GM23338 (cell line): ENCODE results near the gene NKAIN2. TPM values are rescaled to one million over a fixed set of nuclear protein-coding genes. Genes with fewer than 3 reads are reported as not detected.

Source experiments
- ATAC-seq: fragments of 200-7000 bp; cut with Tn5 transposase; 3 replicates; pipeline ENCODE4 v1.9.1; 2020
- DNase-seq: peaks from one replicate; pipeline ENCODE4 v3.0.0-alpha.2; 2015; ENCODE audit warnings: low spot score
- H2AFZ ChIP-seq: fragments of 200-600 bp; sonication (generic); 2 replicates; pipeline ENCODE4 v1.8.0; 2016; ENCODE audit warnings: antibody characterized with exemption, mild to moderate bottlenecking, moderate library complexity
- H3F3A ChIP-seq: fragments of 200-600 bp; sonication (generic); replicated peaks from 2 replicates; pipeline ENCODE4 v1.8.0; 2017; ENCODE audit warnings: antibody characterized with exemption, mixed run types, low read depth
- H3K27ac ChIP-seq: fragments of 200-600 bp; sonication (generic); 2 replicates; pipeline ENCODE4 v1.6.1; 2016; ENCODE audit warnings: low read depth
- H3K27me3 ChIP-seq: fragments of 200-600 bp; sonication (generic); 2 replicates; pipeline ENCODE4 v1.8.0; 2016; ENCODE audit warnings: mild to moderate bottlenecking, mixed run types, moderate library complexity; ENCODE audit not compliant: insufficient read depth
- H3K36me3 ChIP-seq: fragments of 200-600 bp; sonication (generic); 2 replicates; pipeline ENCODE4 v1.8.0; 2016; ENCODE audit warnings: mild to moderate bottlenecking; ENCODE audit not compliant: insufficient read depth
- H3K4me1 ChIP-seq: fragments of 200-600 bp; sonication (generic); 2 replicates; pipeline ENCODE4 v1.8.0; 2016; ENCODE audit warnings: mild to moderate bottlenecking, moderate library complexity; ENCODE audit not compliant: insufficient read depth
- H3K4me2 ChIP-seq: fragments of 200-600 bp; sonication (generic); 2 replicates; pipeline ENCODE4 v1.7.1; 2017; ENCODE audit warnings: mixed run types
- H3K4me3 ChIP-seq: fragments of 200-600 bp; sonication (generic); 2 replicates; pipeline ENCODE4 v1.6.1; 2016; ENCODE audit warnings: mixed run types
- H3K79me2 ChIP-seq: fragments of 200-600 bp; sonication (generic); replicated peaks from 2 replicates; pipeline ENCODE4 v1.8.0; 2017; ENCODE audit warnings: mild to moderate bottlenecking; ENCODE audit not compliant: insufficient read depth
- H3K9me2 ChIP-seq: fragments of 200-600 bp; sonication (generic); 2 replicates; pipeline ENCODE4 v1.8.0; 2017; ENCODE audit not compliant: insufficient read depth
- H4K20me1 ChIP-seq: fragments of 200-600 bp; sonication (generic); replicated peaks from 2 replicates; pipeline ENCODE4 v1.8.0; 2017; ENCODE audit warnings: mild to moderate bottlenecking; ENCODE audit not compliant: insufficient read depth
- H3K27ac Mint-ChIP-seq: 2 replicates; pipeline ENCODE4 v1.8.0; 2020; ENCODE audit warnings: inconsistent platforms, mild to moderate bottlenecking, moderate library complexity, mixed read lengths
- H3K27me3 Mint-ChIP-seq: 3 replicates; pipeline ENCODE4 v1.8.0; 2022; ENCODE audit warnings: low read depth, mild to moderate bottlenecking, moderate library complexity, mixed read lengths, inconsistent platforms; ENCODE audit not compliant: insufficient read depth, poor library complexity
- H3K36me3 Mint-ChIP-seq: 3 replicates; pipeline ENCODE4 v1.8.0; 2021; ENCODE audit warnings: low read depth, mild to moderate bottlenecking, inconsistent platforms, moderate library complexity, mixed read lengths
- H3K4me1 Mint-ChIP-seq: 3 replicates; pipeline ENCODE4 v1.8.0; 2020; ENCODE audit warnings: mild to moderate bottlenecking, inconsistent platforms, mixed read lengths
- H3K4me3 Mint-ChIP-seq: 3 replicates; pipeline ENCODE4 v1.8.0; 2021; ENCODE audit warnings: moderate library complexity, mild to moderate bottlenecking, inconsistent platforms, mixed read lengths
- H3K9me3 Mint-ChIP-seq: 3 replicates; pipeline ENCODE4 v1.8.0; 2020; ENCODE audit warnings: moderate library complexity, mild to moderate bottlenecking, inconsistent platforms, mixed read lengths
- CREB1 ChIP-seq: fragments of 250-450 bp; sonication (Bioruptor Pico); IDR thresholded peaks from 2 replicates; pipeline ENCODE4 v1.5.0; 2020; ENCODE audit warnings: low read depth, mild to moderate bottlenecking, moderate library complexity
- CTCF ChIP-seq, 2 experiments: fragments of 200-600 bp in 1 of 2; sonication (generic) in 1 of 2; conservative IDR thresholded peaks; 2 replicates each; pipeline versions ENCODE4 v1.5.1 to v1.6.1; 2016 to 2017; ENCODE audit warnings: antibody characterized with exemption in 2 of 2, low read depth in 2 of 2, mild to moderate bottlenecking in 2 of 2, moderate library complexity in 1 of 2
- ETS1 ChIP-seq: IDR thresholded peaks from 2 replicates; pipeline ENCODE4 v1.6.1; 2016; ENCODE audit warnings: antibody characterized with exemption
- EZH2 ChIP-seq: fragments of 200-600 bp; sonication (generic); IDR thresholded peaks from one replicate; pipeline ENCODE4 v1.8.0; 2017; ENCODE audit warnings: antibody characterized with exemption, mild to moderate bottlenecking, low read depth; ENCODE audit not compliant: unreplicated experiment
- EZH2phosphoT487 ChIP-seq: fragments of 200-600 bp; sonication (generic); IDR thresholded peaks from one replicate; pipeline ENCODE4 v1.8.1; 2018; ENCODE audit warnings: antibody characterized with exemption; ENCODE audit not compliant: unreplicated experiment
- NANOG ChIP-seq: IDR thresholded peaks from 2 replicates; pipeline ENCODE4 v1.6.1; 2016; ENCODE audit warnings: antibody characterized with exemption, borderline replicate concordance
- STAT1 ChIP-seq: IDR thresholded peaks from one replicate; pipeline ENCODE4 v1.6.1; 2016; ENCODE audit warnings: antibody characterized with exemption; ENCODE audit not compliant: unreplicated experiment
- ZNF114 ChIP-seq: fragments of 250-450 bp; sonication (Bioruptor Pico); IDR thresholded peaks from 2 replicates; pipeline ENCODE4 v1.5.0; 2020; ENCODE audit warnings: mild to moderate bottlenecking, moderate library complexity
- ZNF462 ChIP-seq: fragments of 250-450 bp; sonication (Bioruptor Pico); IDR thresholded peaks from 2 replicates; pipeline ENCODE4 v1.5.0; 2020; ENCODE audit warnings: mild to moderate bottlenecking, moderate library complexity
- polyA plus RNA-seq: library from polyadenylated mRNA; unstranded; fragments of >200 nt; fragmentation: Nextera tagmentation; extraction: Ambion mirVana; gene quantifications from 2 replicates; pipeline ENCODE4 v1.2.1, GENCODE V29; 2016
- total RNA-seq: library from RNA; depleted of rRNA; stranded (reverse); fragments of >200 nt; shearing (Covaris generic); gene quantifications from 2 replicates; pipeline ENCODE4 v1.2.3, GENCODE V29; 2014
- TF ChIP-seq, protein P1 (sequence below): IDR thresholded peaks from one replicate; pipeline ENCODE4 v1.6.1; 2018; ENCODE audit warnings: antibody characterized with exemption; ENCODE audit not compliant: unreplicated experiment

The NKAIN2 gene
- total and polyA plus RNA-seq, 2 experiments from 2014 or later, result 0.39 to 1.1 TPM

DNA sequence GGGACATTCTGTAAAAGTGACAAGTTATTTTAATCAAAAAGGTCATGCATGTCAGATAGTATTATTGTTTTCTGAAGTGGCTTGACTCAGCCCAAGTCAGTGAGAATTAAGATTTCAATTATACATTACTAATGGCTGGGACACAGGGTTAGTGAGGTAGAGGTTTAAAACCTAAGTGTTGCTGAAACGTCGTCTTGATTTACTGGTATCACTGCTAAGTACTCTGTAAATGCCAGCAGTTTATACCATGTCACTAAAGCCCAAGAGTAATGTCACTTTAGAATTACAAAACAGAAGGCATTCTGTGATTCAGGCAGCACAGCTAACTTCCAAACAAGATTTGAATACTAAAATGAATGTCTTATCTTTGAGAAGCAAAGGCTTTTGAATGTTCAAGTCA lies 176.6 kb downstream of the NKAIN2 start:
- H3K4me2 ChIP-seq, result no peak overlapping the region
- H2AFZ ChIP-seq, result no peak overlapping the region
- no peak overlapping the region for H3K27ac ChIP-seq
- no peak for ATAC-seq
- no peak for TF ChIP-seq ZNF462 (CRISPR knock-in tag)
- no peak for TF ChIP-seq ZNF114 (CRISPR knock-in tag)
- no peak for TF ChIP-seq EZH2
- no peak for TF ChIP-seq EZH2phosphoT487
- TF ChIP-seq, protein P1, sequence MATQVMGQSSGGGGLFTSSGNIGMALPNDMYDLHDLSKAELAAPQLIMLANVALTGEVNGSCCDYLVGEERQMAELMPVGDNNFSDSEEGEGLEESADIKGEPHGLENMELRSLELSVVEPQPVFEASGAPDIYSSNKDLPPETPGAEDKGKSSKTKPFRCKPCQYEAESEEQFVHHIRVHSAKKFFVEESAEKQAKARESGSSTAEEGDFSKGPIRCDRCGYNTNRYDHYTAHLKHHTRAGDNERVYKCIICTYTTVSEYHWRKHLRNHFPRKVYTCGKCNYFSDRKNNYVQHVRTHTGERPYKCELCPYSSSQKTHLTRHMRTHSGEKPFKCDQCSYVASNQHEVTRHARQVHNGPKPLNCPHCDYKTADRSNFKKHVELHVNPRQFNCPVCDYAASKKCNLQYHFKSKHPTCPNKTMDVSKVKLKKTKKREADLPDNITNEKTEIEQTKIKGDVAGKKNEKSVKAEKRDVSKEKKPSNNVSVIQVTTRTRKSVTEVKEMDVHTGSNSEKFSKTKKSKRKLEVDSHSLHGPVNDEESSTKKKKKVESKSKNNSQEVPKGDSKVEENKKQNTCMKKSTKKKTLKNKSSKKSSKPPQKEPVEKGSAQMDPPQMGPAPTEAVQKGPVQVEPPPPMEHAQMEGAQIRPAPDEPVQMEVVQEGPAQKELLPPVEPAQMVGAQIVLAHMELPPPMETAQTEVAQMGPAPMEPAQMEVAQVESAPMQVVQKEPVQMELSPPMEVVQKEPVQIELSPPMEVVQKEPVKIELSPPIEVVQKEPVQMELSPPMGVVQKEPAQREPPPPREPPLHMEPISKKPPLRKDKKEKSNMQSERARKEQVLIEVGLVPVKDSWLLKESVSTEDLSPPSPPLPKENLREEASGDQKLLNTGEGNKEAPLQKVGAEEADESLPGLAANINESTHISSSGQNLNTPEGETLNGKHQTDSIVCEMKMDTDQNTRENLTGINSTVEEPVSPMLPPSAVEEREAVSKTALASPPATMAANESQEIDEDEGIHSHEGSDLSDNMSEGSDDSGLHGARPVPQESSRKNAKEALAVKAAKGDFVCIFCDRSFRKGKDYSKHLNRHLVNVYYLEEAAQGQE, result no peak
- TF ChIP-seq ETS1, result no peak
- no peak for TF ChIP-seq CREB1 (CRISPR knock-in tag)
- TF ChIP-seq NANOG, result no peak
- TF ChIP-seq CTCF (conservative IDR thresholded peaks at IDR 0.05; ENCODE audit: low read depth in 2 of 2), result no peak
- TF ChIP-seq STAT1, result no peak
- H4K20me1 ChIP-seq, result no peaks in the 10 kb centered on the region
- H3K9me2 ChIP-seq, result no peaks in the 10 kb centered on the region; the same call in 1 of the 2 replicates
- H3K4me3 ChIP-seq, result no peak overlapping the region
- Mint-ChIP-seq H3K4me1 (peaks cover 5% of the 10 kb centered on the region; the same call in 2 of the 3 replicates), H3K27ac (no peak overlapping the region), H3K36me3 (no peaks in the 10 kb centered on the region), H3K27me3 (peaks cover 2% of the 10 kb centered on the region), H3K9me3 (no peaks in the 10 kb centered on the region), H3K4me3 (no peak overlapping the region)
- no peaks in the 10 kb centered on the region for H3K36me3 ChIP-seq
- DNase-seq, result no peak
- no peaks in the 10 kb centered on the region for H3K27me3 ChIP-seq
- H3F3A ChIP-seq, result no peaks in the 10 kb centered on the region
- H3K4me1 ChIP-seq, result no peaks in the 10 kb centered on the region
- H3K79me2 ChIP-seq, result no peaks in the 10 kb centered on the region
